ENCODE measurements around the gene MIOX. TPM values are rescaled to one million over a fixed set of nuclear protein-coding genes. Genes with fewer than 3 reads are reported as not detected.

The MIOX gene
- total RNA-seq, 1 experiment from 2014 or later = 0.39 TPM

- TF ChIP-seq EGR1 (IDR thresholded peaks at IDR 0.05; ENCODE audit: low read depth) (no peak), TCF7L2 (IDR thresholded peaks at IDR 0.05; ENCODE audit: borderline replicate concordance, extremely low read depth, insufficient read depth, insufficient read length) (no peak)
These were observed 5.6 kb upstream of the MIOX start for GRCh38 chr22:50481045-50481439.

GRCh38 chr22:50481440-50482106, 5.1 kb upstream of the MIOX start, which contains the start of gene ADM2:
Gene ADM2, plus strand, starts transcription at chr22:50481543. Its CDS starts 305 bp downstream, at chr22:50481848.
- Histone ChIP-seq H3K79me2 (ENCODE audit: insufficient read depth, low read length) (no peaks in the 10 kb centered on the region), H3K4me1 (ENCODE audit: control insufficient read depth in 1 of 2, insufficient read depth in 2 of 2, low read length in 2 of 2) (peaks cover 8 to 32% of the 10 kb centered on the region in 2 experiments; a peak in 3 of 4 replicates), H3K4me3 (replicated peaks in 1 of 2; ENCODE audit: low read depth in 1 of 2, low read length in 2 of 2) (peak within 1 kb of the TSS; percentile 71 to 76), H4K20me1 (ENCODE audit: insufficient read depth) (no peaks in the 10 kb centered on the region), H2AFZ (ENCODE audit: low read depth, low read length, poor library complexity, severe bottlenecking) (no peak within 1 kb of the TSS), H3K27ac (ENCODE audit: low read depth, low read length) (peak within 1 kb of the TSS; percentile 56; the same call in 1 of the 2 replicates), H3K9me2 (ENCODE audit: insufficient read depth) (no peaks in the 10 kb centered on the region), H3K9ac (ENCODE audit: low read length) (peak within 1 kb of the TSS; percentile 65), H3K9me3 (ENCODE audit: control insufficient read depth in 1 of 2, insufficient read depth in 1 of 2, low read depth in 1 of 2, low read length in 2 of 2) (no peaks in the 10 kb centered on the region), H3K4me2 (ENCODE audit: low read length) (peak within 1 kb of the TSS; percentile 94), H3K27me3 (ENCODE audit: insufficient read depth, low read length) (no peaks in the 10 kb centered on the region), H3K36me3 (ENCODE audit: control insufficient read depth in 1 of 2, insufficient read depth in 2 of 2, low read length in 2 of 2) (no peaks in the 10 kb centered on the region)
- CTCF ChIA-PET = no interaction called here
- TF ChIP-seq SP1 (IDR thresholded peaks at IDR 0.05; ENCODE audit: low read depth) (no peak), ZFX (IDR thresholded peaks at IDR 0.05) (peak; percentile 27; the same call in 1 of the 2 replicates), POLR2AphosphoS5 (IDR thresholded peaks at IDR 0.05; ENCODE audit: low read depth, low read length) (peak; percentile 44; the same call in 1 of the 2 replicates)
- intact Hi-C loops (cut with micrococcal nuclease) = no loop called here
- ATAC-seq (peak; percentile 84), DNase-seq (ENCODE audit: low read depth, low spot score) (no peak)
- RAD21 ChIA-PET (ENCODE audit: low non-redundant PET in 1 of 2, low total read pairs in 2 of 2, uncharacterized antibody in 2 of 2, unreplicated experiment in 2 of 2) = no interaction called here
- POLR2A ChIA-PET = no interaction called here
- BruUV-seq (replicated peaks) = no TSS peak

More at GRCh38 chr22:50481045-50481439, 5.6 kb upstream of the MIOX start:
- H3K9ac ChIP-seq (ENCODE audit: low read length) = no peak overlapping the region
- DNase-seq (ENCODE audit: low read depth, low spot score) (no peak), ATAC-seq (no peak)
- peak overlapping the region; percentile 94 for H3K4me2 ChIP-seq (ENCODE audit: low read length)
- no peaks in the 10 kb centered on the region for H4K20me1 ChIP-seq (ENCODE audit: insufficient read depth)
- ChIA-PET RAD21 (ENCODE audit: low non-redundant PET in 1 of 2, low total read pairs in 2 of 2, uncharacterized antibody in 2 of 2, unreplicated experiment in 2 of 2) (no interaction called here), POLR2A (no interaction called here), CTCF (no interaction called here)
- H3K9me3 ChIP-seq (ENCODE audit: control insufficient read depth in 1 of 2, insufficient read depth in 1 of 2, low read depth in 1 of 2, low read length in 2 of 2) = no peaks in the 10 kb centered on the region
- intact Hi-C loops (cut with micrococcal nuclease) = no loop called here
- H3K27ac ChIP-seq (ENCODE audit: low read depth, low read length) = peak overlapping the region; percentile 35; the same call in 1 of the 2 replicates
- no TSS peak for BruUV-seq (replicated peaks)
- peak overlapping the region; percentile 71 to 76 for H3K4me3 ChIP-seq (replicated peaks in 1 of 2; ENCODE audit: low read depth in 1 of 2, low read length in 2 of 2)
- no peaks in the 10 kb centered on the region for H3K36me3 ChIP-seq (ENCODE audit: control insufficient read depth in 1 of 2, insufficient read depth in 2 of 2, low read length in 2 of 2)
- peaks cover 8 to 32% of the 10 kb centered on the region in 2 experiments; a peak in 3 of 4 replicates for H3K4me1 ChIP-seq (ENCODE audit: control insufficient read depth in 1 of 2, insufficient read depth in 2 of 2, low read length in 2 of 2)
- H3K9me2 ChIP-seq (ENCODE audit: insufficient read depth) = no peaks in the 10 kb centered on the region
- no peak overlapping the region for H2AFZ ChIP-seq (ENCODE audit: low read depth, low read length, poor library complexity, severe bottlenecking)
- no peaks in the 10 kb centered on the region for H3K27me3 ChIP-seq (ENCODE audit: insufficient read depth, low read length)
- H3K79me2 ChIP-seq (ENCODE audit: insufficient read depth, low read length) = no peaks in the 10 kb centered on the region
